Measurements from ENCODE around the gene RRP9. TPM values are rescaled to one million over a fixed set of nuclear protein-coding genes. Genes with fewer than 3 reads are reported as not detected.

The RRP9 gene
- total RNA-seq, 1 experiment from 2014 or later, result 91.7 TPM

GRCh38 chr3:51904034-51904823 lies 37.5 kb downstream of the RRP9 start:
- no peak for DNase-seq (ENCODE audit: low spot score)

DNA sequence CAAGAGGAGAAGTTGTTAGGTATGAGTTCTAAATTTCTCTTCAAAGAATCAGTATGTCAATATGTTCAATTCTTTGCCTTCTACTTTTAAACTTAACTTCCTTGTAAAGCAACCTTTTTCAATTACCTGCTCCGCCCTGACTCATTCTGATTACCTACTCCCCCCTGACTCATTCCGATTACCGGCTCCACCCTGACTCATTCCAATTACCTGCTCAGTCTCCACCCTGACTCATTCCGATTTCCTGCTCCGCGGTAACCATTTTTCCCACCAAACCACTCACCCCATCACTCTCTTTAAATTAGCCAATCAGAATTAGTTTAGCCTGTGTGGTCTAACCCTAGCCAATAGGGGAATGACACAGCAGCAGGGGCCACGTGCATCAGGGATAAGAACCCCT lies 39.3 kb downstream of the RRP9 start:
- peak; percentile 73 for DNase-seq (ENCODE audit: low spot score)

DNA sequence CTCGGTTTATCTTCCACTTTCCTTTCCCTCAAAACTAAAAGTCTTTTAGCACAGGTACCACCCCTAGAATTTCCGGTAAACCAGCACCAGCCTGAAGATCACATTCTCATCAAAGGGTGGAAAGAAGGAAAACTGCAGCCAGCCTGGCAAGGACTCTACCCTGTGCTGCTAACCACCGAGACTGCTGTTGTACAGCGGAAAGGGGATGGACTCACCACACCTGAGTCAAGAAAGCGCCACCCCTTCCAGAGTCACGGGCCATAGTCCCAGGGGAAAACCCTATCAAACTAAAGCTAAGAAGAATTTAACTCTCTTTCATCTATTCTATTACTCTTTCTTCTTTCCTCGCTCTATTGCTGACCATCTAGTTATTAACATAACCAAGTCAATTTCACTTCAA lies 41.7 kb downstream of the RRP9 start:
- DNase-seq (ENCODE audit: low spot score), result peak; percentile 77

- DNase-seq (ENCODE audit: low spot score), result no peak
Observed at GRCh38 chr3:51897391-51897790, 44.3 kb downstream of the RRP9 start.

DNA sequence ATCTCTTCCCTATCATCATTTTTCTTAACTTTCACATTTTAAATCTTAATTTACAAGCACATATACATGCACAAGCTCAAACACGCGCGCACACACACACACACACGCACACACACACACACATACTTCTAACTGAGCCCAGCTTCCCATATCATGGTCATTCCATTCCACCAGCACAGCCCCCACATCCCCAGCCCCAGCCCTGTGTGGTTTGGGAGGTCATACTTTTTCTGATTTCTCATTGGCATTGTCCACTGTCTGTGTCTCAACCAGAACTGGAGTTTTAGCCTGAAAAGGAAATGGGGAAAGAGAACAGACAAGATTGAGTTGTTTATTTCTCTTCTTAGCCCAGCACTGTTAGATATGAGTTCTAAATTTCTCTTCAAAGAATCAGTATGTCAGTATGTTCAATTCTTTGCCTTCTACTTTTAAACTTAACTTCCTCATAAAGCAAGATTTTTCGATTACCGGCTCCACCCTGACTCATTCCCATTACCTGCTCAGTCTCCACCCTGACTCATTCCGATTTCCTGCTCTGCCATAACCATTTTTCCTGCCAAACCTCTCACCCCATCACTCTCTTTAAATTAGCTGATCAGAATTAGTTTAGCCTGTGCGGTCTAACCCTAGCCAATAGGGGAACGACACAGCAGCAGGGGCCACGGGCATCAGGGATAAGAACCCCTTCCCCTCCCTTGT lies 44.9 kb downstream of the RRP9 start:
- DNase-seq (ENCODE audit: low spot score), result peak; percentile 61

- DNase-seq (ENCODE audit: low spot score), result no peak
Observed at GRCh38 chr3:51894939-51895338, 46.8 kb downstream of the RRP9 start.

GRCh38 chr3:51894391-51894790 lies 47.3 kb downstream of the RRP9 start:
- no peak for DNase-seq (ENCODE audit: low spot score)

GRCh38 chr3:51891242-51892039 lies 50.3 kb downstream of the RRP9 start:
- DNase-seq (ENCODE audit: low spot score), result no peak

- no peak for DNase-seq (ENCODE audit: low spot score)
Observed at GRCh38 chr3:51888463-51889105, 53.1 kb downstream of the RRP9 start.

DNA sequence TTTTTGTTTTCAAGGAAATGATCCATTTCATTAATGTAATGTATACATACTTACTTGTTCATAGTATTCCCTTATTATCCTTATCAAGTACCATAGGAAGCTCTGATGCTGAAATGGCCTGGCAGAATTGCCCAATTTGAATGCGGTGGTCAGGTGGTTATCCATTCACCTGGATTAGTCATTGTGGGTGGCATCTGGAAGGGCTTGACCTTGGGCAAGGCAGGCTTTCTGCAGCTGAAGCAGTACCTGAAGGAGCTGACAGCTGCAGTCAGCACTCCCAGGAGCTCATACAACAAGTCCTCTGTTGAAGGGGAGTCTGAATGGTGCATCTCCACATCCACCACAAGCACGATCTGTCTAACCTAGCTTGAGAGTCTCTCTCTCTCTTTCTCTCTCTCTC lies 54.1 kb downstream of the RRP9 start:
- DNase-seq (ENCODE audit: low spot score), result peak; percentile 74

DNA sequence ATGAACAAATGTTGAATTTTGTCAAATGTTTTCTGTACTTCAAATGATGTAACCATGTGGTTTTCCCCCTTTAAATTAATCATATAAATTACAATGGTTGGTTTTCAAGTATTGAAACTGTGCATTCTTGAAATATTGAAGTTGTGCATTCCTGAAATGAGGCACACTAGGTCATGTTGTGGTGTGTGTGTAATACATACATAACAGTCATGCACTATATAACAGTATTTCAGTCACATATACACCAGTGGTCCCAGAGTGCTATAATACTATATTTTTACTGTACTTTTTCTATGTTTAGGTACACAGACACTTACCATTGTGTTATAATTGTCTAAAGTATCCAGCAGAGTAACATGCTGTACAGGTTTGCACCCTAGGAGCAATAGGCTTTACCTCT lies 55.3 kb downstream of the RRP9 start:
- DNase-seq (ENCODE audit: low spot score), result no peak

Small RNAs within 50 kb of the gene (small RNA-seq; reads per million reads assigned to genes)
- gene AC115284.1, result not detected

Other genes starting within 250 kb of the RRP9 start
- 0.21 TPM in 1 of 2 replicates, not detected in the other for gene GRM2, start 234.8 kb downstream of the RRP9 start, total RNA-seq (2014; rRNA removed; shearing (Covaris generic))
- gene IQCF6, start 162.7 kb downstream of the RRP9 start, total RNA-seq (2014; rRNA removed; shearing (Covaris generic)), result not detected in 2 replicates
- not detected in 2 replicates for gene IQCF2, start 80.3 kb downstream of the RRP9 start, total RNA-seq (2014; rRNA removed; shearing (Covaris generic))
- gene IQCF5, start 66.3 kb downstream of the RRP9 start, total RNA-seq (2014; rRNA removed; shearing (Covaris generic)), result not detected in 2 replicates
- gene IQCF1, start 38.6 kb downstream of the RRP9 start, total RNA-seq (2014; rRNA removed; shearing (Covaris generic)), result 1.5 TPM in 1 of 2 replicates, not detected in the other
- gene PARP3, start 459 bp upstream of the RRP9 start, total RNA-seq (2014; rRNA removed; shearing (Covaris generic)), result 5.8 and 6.0 TPM in 2 replicates
- gene GPR62, start 13.5 kb upstream of the RRP9 start, total RNA-seq (2014; rRNA removed; shearing (Covaris generic)), result not detected in 2 replicates
- gene PCBP4, start 25.6 kb upstream of the RRP9 start, total RNA-seq (2014; rRNA removed; shearing (Covaris generic)), result 17.8 and 19.3 TPM in 2 replicates
- gene ABHD14B, start 32.1 kb upstream of the RRP9 start, total RNA-seq (2014; rRNA removed; shearing (Covaris generic)), result 33.5 and 41.3 TPM in 2 replicates
- gene ABHD14A, start 33.2 kb upstream of the RRP9 start, total RNA-seq (2014; rRNA removed; shearing (Covaris generic)), result 11.7 and 16.0 TPM in 2 replicates
- gene ACY1, start 41.6 kb upstream of the RRP9 start, total RNA-seq (2014; rRNA removed; shearing (Covaris generic)), result 143 and 164 TPM in 2 replicates
- 609 and 691 TPM in 2 replicates for gene RPL29, start 54.0 kb upstream of the RRP9 start, total RNA-seq (2014; rRNA removed; shearing (Covaris generic))
- 15.7 and 18.5 TPM in 2 replicates for gene DUSP7, start 114.7 kb upstream of the RRP9 start, total RNA-seq (2014; rRNA removed; shearing (Covaris generic))
- 25.2 and 27.4 TPM in 2 replicates for gene POC1A, start 212.5 kb upstream of the RRP9 start, total RNA-seq (2014; rRNA removed; shearing (Covaris generic))

All from HT-29 (cell line).